Measurements from ENCODE around the gene GOLGA6L9. TPM values are rescaled to one million over a fixed set of nuclear protein-coding genes. Genes with fewer than 3 reads are reported as not detected.
"Not testable (repeated sequence)": the region's sequence is repeated elsewhere in the genome, so short reads cannot be mapped to it uniquely, and the experiment has no call there.

Gene GOLGA6L9
- total RNA-seq, 1 experiment from 2014 or later = 3.9 TPM

DNA sequence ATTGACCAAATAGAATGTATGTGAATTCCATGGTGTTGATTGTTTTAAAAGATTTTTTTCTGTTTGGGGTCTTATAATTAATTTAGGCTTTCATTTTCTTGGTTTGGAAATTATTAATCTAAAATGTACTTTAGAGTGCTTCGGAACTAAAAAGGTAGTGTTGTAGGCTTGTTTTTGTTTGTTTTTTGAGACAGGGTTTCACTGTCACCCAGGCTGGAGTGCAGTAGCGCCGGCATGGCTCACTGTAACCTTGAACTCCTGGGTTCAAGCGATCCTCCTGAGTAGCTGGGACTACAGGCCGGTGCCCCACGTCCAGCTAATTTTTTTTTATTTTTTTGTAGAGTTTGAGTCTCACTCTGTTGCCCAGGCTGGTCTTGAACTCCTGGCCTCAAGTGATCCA is 27.7 kb upstream of the GOLGA6L9 start:
- Mint-ChIP-seq H3K4me1 (peaks cover 24 to 30% of the 10 kb centered on the region in 2 experiments), H3K36me3 (ENCODE audit: insufficient read depth in 1 of 3, low read depth in 3 of 3) (peaks cover 9 to 22% (median 14%) of the 10 kb centered on the region in 3 experiments)
- not testable (repeated sequence) for DNase-seq; H2BK5ac ChIP-seq (ENCODE audit: insufficient read length, low read length); H3K27me3 ChIP-seq (ENCODE audit: insufficient read depth, low read length); H2AK5ac ChIP-seq (ENCODE audit: insufficient read length, low read length); H3K9ac ChIP-seq (ENCODE audit: extremely low read depth, insufficient read length, low read length); H3K27me3 Mint-ChIP-seq (ENCODE audit: low read depth); H4K5ac ChIP-seq (ENCODE audit: insufficient read length, low read depth, low read length); H4K20me1 ChIP-seq (ENCODE audit: control insufficient read depth, insufficient read depth, insufficient read length); H3T11ph ChIP-seq (ENCODE audit: low read length); H3K23ac ChIP-seq (ENCODE audit: insufficient read length, low read depth, low read length); H4K8ac ChIP-seq (replicated peaks; ENCODE audit: insufficient read length, low read depth, low read length); H3K4me3 Mint-ChIP-seq; H2BK15ac ChIP-seq (ENCODE audit: low read depth, low read length); H3K56ac ChIP-seq (ENCODE audit: insufficient read length, low read depth, low read length); H3K14ac ChIP-seq (ENCODE audit: insufficient read depth, low read length); H3K79me1 ChIP-seq (ENCODE audit: insufficient read depth, low read depth, low read length, poor library complexity, severe bottlenecking); H3K18ac ChIP-seq (ENCODE audit: insufficient read length, low read depth, low read length); H3K4me1 ChIP-seq (ENCODE audit: insufficient read depth, low read length); H3K27ac Mint-ChIP-seq; H2BK120ac ChIP-seq (ENCODE audit: low read depth, low read length, poor library complexity, severe bottlenecking); H3K79me2 ChIP-seq (ENCODE audit: insufficient read depth, low read length); H3K27ac ChIP-seq (ENCODE audit: insufficient read length, low read depth, low read length); H2BK12ac ChIP-seq (ENCODE audit: insufficient read length, low read depth, low read length); H2BK20ac ChIP-seq (ENCODE audit: low read depth, low read length, poor library complexity, severe bottlenecking); H3K4me2 ChIP-seq (ENCODE audit: insufficient read depth, insufficient read length, low read length); H3K9me3 ChIP-seq (ENCODE audit: control insufficient read depth, low read depth, low read length); H3K4ac ChIP-seq (ENCODE audit: low read depth, low read length); H3K9me3 Mint-ChIP-seq; H2AFZ ChIP-seq (ENCODE audit: low read length); H4K91ac ChIP-seq (ENCODE audit: insufficient read length, low read depth, low read length); H3K23me2 ChIP-seq (ENCODE audit: insufficient read length, low read depth, low read length, poor library complexity, severe bottlenecking)
- WGBS (ENCODE audit: extremely low coverage, insufficient read length, low lambda C conversion rate) = no CpG with 5 or more reads among the region's 6 CpGs

DNA sequence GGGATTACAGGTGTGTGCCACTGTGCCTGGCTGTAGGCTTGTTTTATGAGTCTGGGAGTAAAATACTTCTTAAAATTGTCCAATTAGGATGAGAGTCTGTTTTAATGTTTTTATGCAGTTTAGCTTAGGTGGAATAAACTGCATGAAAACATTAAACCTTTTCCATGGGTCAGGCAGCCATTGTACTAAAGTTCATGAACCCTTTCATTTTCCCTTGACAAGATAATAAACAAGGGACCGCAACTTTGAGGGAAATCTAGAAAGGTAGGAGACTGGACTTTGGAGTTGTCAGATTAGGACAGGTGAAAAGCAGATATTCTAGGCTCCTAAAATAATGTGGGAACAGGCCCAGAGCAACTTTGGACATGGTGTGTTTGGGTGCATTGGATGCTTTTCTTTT is 27.3 kb upstream of the GOLGA6L9 start:
- H4K5ac ChIP-seq (ENCODE audit: insufficient read length, low read depth, low read length); H3K23me2 ChIP-seq (ENCODE audit: insufficient read length, low read depth, low read length, poor library complexity, severe bottlenecking); H3K14ac ChIP-seq (ENCODE audit: insufficient read depth, low read length); H2AK5ac ChIP-seq (ENCODE audit: insufficient read length, low read length); H2AFZ ChIP-seq (ENCODE audit: low read length); H2BK20ac ChIP-seq (ENCODE audit: low read depth, low read length, poor library complexity, severe bottlenecking); H3K23ac ChIP-seq (ENCODE audit: insufficient read length, low read depth, low read length); H3K9me3 Mint-ChIP-seq; H3K79me1 ChIP-seq (ENCODE audit: insufficient read depth, low read depth, low read length, poor library complexity, severe bottlenecking); H3K27ac Mint-ChIP-seq; H2BK120ac ChIP-seq (ENCODE audit: low read depth, low read length, poor library complexity, severe bottlenecking); H3K18ac ChIP-seq (ENCODE audit: insufficient read length, low read depth, low read length); H3K4ac ChIP-seq (ENCODE audit: low read depth, low read length); H2BK5ac ChIP-seq (ENCODE audit: insufficient read length, low read length); H3K27ac ChIP-seq (ENCODE audit: insufficient read length, low read depth, low read length); H3K9ac ChIP-seq (ENCODE audit: extremely low read depth, insufficient read length, low read length); H3T11ph ChIP-seq (ENCODE audit: low read length); H3K27me3 ChIP-seq (ENCODE audit: insufficient read depth, low read length); H2BK12ac ChIP-seq (ENCODE audit: insufficient read length, low read depth, low read length); H3K4me3 Mint-ChIP-seq; H3K27me3 Mint-ChIP-seq (ENCODE audit: low read depth); DNase-seq; H3K4me2 ChIP-seq (ENCODE audit: insufficient read depth, insufficient read length, low read length); H4K91ac ChIP-seq (ENCODE audit: insufficient read length, low read depth, low read length); H3K79me2 ChIP-seq (ENCODE audit: insufficient read depth, low read length); H4K8ac ChIP-seq (replicated peaks; ENCODE audit: insufficient read length, low read depth, low read length); H2BK15ac ChIP-seq (ENCODE audit: low read depth, low read length); H3K56ac ChIP-seq (ENCODE audit: insufficient read length, low read depth, low read length); H3K9me3 ChIP-seq (ENCODE audit: control insufficient read depth, low read depth, low read length); H4K20me1 ChIP-seq (ENCODE audit: control insufficient read depth, insufficient read depth, insufficient read length); H3K4me1 ChIP-seq (ENCODE audit: insufficient read depth, low read length): not testable (repeated sequence)
- H3K4me1 Mint-ChIP-seq = peaks cover 24 to 30% of the 10 kb centered on the region in 2 experiments
- WGBS (ENCODE audit: extremely low coverage, insufficient read length, low lambda C conversion rate) = no CpG with 5 or more reads among the region's 1 CpG
- H3K36me3 Mint-ChIP-seq (ENCODE audit: insufficient read depth in 1 of 3, low read depth in 3 of 3) = peaks cover 9 to 20% (median 14%) of the 10 kb centered on the region in 3 experiments

Measured in H9 (cell line).